GM19025 (cell line): ENCODE results near the gene KSR1.

ENCODE experiments used
- ATAC-seq: cut with Tn5 transposase; IDR thresholded peaks from one replicate; pipeline ENCODE4 v1.9.1; 2021; ENCODE audit warnings: mild to moderate bottlenecking, low read depth, moderate library complexity; ENCODE audit not compliant: unreplicated experiment

The KSR1 gene

DNA sequence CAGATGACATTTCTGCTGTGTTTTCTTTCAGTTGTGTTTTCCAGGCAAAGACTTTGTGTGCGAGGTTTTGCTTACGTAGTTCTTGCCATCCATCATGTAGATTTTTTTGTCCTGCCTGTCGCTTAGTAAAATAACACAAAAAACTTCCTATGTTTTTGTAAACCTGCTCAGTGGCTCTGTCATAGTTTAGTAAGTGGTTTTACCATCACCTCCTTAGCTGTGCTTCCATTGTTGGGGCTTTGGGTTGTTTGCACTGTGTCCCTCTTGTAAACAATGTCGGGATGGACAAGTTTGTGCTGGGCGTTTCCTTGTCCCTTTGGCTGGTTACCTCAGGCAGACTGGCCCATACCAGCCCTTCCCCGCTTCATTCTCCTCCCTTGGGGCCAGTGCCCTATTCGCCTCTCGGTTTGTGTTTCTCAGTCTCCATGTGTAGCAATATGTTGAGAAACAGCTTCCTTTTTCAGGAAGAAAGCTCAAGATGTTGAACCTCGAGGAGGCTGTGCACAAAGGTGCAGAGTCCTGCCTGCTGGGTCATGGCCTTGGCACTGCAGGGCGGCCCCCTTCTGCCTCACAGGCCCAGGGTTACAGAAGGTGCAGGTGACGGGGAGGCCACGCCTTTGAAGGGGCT lies 74.6 kb downstream of the KSR1 start:
- ATAC-seq = peak; percentile 32

DNA sequence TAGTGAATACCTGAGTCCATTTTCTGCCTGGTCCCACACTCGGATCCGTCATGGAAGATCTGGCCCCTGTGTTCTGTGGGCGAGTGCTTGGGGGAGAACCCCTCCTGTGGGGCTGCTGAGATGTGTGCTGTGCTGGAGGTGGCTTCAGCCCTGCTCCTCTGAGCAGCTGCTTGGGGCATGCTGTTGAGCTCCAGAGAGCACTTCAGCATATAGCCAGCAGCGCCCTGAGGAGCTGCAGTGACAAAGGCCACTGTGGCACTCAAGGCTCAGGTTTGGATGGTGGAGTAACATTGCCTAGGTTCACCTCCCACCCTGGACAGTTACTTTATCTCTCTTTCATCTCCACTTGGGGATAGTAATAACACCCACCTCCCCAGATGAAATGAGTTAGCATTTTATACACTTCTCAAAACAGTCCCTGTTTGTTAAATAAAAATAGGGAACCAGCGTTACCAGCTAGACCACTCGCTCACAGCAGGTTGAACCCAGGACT lies 75.3 kb downstream of the KSR1 start:
- peak; percentile 38 for ATAC-seq

DNA sequence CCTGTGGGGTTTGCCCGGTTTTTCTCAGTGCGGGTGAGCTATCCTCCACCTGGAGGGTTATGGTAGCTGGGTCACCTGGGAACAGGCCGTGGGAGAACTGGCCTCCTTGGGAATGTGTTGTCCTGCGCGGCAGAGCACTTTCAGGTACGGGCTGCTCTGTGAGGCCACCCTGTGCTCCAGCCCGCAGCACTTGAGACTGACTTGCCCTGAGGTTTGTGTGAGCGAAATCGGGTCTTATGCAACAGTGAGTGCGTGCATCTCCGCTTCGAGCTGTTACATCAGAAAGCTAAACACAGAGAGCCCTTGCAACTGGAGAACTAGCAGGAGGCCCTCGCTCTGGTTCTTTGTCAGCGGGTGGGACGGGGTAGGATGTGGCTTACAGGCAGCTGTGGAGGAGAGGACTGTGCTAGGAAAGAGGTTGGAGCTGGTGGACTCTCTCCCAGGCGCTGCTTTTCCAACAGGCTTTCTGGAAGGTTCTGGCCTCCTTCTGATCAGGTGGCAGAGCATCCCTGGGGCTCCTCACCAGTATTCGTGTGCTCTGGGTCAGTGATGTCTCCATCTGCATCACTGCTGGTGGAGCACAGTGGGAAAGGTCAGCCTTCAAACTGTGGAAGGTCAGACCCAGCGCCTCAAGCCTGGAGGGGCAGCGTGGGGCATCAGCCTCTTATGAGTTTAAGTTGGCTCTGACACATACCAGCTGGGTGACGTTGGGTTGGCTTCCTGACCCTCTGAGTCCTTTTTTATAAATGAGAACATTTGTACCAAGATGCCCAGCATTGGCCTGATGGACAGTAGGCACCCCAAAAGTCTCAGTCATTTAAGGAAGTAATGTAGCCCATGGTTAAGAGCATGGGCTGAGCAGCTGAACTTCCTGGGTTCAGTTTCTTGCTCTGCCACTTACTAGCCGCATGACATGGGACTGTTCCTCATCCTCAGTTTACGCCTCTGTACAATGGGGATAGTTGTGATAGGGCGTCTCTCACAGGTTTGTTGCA lies 76.3 kb downstream of the KSR1 start:
- no peak for ATAC-seq

DNA sequence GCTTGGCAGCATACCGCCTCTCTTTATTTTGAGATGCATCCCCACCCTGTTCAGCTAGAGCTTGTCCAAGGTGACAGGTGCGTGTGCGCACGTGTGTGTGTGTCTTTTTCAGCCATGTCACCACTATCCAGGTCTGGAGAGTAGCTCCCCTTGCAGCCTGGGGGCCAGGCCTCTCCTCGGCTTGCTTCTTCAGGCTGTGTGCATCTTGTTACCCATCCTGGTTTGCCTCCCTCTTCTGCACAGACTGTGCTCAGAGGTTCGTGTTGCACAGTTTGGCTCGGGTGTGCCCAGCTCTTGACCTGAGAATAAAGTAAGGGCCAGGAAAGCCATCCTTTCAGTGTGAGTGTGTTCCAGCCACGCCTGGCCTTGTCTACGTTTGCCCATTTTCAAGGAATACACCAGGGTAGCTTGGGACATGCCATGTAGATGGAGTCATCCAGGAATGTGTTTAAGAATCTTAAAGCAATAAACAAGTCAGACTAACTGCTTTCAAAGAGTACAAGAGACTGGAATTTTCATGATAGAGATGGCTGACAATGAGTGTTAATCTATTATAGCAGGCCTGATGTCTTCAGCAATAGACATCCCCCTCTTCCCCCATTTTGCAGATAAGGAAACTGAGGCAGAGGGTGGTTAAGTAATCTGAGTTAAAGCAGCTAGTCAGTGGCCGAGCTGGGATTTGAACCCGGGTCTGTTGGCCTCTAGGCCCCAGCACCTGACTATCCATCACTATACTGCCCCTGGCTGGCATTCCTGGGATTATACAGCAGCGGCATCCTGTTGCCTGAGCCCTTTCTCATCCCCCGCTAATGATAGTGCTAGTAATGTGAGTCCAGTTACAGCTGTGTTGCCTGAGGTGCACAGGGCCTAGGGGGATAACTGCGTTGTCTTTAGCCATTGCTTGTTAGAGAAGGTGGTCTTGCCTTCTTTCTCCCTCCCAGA lies 77.9 kb downstream of the KSR1 start:
- no peak for ATAC-seq

DNA sequence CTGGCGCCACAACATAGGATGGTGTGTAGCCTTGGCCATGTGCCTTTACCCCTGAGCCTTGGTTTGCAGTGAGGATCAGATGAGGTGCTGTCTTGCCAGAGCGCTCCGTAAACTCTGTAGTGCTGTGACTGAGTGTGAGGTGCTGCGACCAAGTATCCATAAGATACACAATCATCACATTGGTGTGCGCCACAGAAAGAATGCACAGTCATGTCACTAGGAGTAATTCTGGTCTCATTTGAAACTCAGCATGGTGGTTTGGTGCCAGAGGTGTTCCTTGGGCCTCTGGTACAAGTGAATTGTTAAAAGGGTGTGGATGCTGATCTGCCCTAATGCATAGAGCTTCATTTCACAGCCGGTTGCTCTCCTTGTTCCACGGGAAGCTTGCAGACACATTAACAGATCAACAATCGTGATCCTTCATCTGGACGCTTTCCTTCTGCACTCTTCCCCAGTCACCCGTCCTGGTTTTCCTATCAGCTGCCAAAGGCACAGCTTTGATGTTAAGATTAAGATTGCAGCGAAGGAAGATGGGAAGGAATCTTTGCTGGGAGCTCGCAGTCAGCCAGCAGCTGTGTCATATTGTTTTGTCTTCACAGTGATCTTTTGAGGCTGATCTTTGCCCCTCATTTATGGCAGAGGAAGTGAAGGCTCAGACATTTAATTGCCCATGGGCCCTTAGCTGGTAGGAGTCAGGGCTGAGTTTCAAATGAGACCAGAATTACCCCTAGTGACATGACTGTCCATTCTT lies 79.1 kb downstream of the KSR1 start:
- ATAC-seq = no peak

DNA sequence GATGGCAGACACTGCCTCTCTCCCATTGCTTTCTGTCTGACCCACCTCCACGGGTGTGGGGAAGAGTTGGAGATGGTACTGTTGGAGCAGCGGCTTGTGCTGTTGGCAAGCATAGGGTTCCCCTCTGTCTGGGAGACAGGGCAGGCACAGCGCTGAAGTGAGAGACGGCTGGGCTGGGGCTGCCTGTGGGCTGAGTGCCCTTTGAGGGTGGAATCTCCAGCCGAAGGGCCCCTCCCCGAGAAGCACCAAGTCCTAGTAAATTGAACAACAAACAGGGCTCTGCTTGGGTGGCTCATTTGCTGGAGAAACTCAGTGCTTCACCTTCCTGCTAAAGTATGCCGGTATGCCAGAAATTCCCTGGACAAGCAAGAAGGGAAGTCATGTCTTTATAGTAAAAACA lies 79.7 kb downstream of the KSR1 start:
- ATAC-seq = no peak

DNA sequence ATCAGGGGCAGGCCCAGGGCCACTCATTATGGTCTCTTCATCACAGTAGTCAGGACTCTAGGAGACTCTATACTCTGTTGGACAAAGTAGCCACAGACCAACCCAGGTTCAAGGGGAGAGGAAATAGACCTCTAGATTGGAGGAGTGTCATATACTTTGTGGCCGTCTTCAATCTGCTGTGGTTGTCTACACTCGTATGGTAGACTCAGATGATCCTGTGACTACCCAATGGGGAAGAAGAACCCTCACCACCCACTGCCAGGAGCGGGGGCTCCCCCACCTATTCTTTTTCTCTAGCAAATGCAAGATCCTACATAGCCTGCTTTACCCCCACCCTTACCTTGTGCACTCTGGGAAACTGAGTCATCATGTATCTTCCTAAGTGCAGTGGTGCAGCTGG lies 80.5 kb downstream of the KSR1 start:
- no peak for ATAC-seq

DNA sequence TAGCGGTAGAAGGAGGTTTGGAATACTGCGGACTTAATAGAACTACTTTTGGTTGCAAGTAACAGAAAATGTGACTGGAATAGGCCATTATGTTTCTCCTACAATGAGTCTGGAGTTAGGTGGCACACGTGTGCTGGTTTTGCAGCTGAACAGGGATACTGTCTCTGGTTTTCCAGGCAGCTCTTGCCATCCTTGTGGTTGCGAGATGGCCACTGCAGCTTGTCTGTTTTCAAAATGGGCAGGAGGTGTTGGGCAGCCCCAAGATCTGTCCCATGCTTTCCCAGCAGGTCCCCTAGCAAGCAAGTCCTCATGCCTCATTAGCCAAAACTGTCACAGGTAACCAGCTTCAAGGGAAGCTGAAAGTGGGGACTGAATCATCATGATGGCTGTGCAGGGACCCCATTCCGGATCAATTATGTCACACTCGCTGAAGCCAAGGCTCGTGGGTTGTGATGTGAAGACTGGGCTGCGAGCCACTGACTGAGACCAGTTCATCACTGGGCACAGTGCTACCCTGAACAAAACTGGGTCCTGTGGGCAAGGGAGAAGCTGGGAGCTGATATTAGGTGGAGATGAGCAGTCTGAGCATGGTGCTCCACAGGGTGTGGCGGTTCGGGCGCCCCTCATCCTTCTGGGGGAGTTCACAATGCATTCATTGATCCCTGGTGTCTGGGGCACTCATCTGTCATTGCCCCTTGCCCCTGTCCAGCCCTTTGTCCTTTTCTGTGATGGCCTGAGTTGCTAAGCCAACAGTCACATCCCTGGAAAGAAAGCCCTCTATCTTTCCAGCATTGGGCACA lies 82.1 kb downstream of the KSR1 start:
- ATAC-seq = no peak

DNA sequence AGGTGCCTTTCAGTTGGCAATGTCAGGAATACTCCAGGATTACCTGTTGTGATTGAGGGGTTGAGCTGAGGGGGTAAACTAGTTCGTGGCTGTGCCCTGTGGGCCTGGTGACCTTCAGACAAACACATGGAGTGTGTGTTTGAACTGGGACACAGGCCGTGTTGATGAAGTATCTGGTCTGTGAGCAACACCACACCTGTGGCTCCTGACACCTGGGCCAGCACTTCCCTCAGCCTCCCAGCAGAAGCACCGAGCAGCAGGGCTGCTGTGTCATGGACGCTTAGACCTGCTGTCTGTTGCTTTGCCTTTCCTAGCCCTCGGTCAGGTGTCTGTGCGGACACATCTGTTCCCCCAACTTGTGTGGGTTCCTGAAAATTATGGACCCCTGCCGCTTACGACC lies 82.9 kb downstream of the KSR1 start:
- ATAC-seq = no peak

DNA sequence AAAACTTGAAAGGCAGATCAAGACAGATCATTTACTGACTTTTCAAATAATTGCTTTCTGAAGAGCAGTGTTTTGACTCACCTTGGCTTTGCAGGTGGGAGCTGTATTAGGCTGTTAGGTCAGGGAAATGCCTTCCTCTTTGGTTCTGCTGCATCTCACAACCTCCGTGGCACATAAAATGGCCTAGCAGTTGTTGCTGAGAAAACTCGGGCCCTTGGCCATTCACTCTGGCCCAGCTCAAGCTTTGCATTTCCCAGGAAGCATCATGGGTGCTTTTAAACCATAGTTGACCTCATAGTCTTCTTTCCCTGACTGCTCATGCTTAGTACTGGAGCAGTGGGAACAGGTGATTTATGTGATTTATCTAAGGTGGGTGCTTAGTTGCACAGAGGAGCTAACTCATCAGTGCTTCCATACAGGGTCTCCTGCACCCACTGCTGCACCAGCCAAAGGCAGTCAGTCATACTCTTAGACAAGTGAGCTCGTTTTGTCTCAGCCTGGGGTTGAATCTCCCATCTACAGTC lies 83.6 kb downstream of the KSR1 start:
- no peak for ATAC-seq

DNA sequence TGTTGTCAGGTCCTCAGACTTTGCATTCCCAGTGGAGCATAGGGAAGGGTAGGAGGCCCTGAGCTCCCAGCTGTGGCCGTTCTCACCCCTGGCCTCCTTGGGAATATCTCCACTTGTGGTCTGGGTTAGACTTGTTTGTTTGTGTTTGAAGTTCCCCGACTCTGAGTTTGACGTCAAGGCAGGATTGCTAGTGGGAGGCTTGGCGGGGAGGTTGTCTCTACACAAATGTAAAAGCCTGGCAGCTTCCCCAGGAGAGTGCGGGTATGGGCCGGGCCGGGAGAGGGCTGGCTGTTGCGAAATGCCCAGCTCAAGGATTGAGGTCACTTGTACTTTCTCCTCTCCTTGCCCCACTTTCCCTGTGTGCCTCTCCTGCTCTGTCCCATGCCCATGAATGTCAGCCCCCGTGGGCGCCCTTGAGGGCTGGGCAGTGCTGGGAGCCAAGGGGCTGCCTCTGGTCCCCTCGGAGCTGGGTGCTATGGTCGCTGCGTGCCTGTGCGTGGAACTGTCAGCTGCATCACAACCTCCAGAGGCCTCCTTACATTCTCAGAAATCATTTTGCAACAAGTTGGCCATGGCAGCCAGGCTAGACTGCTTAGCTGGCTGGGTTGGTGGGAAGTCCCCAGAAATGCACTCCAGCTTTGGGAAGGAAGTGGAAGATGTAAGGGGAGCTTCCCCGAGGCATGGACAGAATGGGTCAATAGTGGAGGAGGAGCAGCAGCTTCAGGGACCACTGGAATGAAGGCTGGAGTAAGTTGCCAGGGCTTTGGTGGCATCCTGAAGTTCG lies 84.3 kb downstream of the KSR1 start:
- ATAC-seq = no peak

DNA sequence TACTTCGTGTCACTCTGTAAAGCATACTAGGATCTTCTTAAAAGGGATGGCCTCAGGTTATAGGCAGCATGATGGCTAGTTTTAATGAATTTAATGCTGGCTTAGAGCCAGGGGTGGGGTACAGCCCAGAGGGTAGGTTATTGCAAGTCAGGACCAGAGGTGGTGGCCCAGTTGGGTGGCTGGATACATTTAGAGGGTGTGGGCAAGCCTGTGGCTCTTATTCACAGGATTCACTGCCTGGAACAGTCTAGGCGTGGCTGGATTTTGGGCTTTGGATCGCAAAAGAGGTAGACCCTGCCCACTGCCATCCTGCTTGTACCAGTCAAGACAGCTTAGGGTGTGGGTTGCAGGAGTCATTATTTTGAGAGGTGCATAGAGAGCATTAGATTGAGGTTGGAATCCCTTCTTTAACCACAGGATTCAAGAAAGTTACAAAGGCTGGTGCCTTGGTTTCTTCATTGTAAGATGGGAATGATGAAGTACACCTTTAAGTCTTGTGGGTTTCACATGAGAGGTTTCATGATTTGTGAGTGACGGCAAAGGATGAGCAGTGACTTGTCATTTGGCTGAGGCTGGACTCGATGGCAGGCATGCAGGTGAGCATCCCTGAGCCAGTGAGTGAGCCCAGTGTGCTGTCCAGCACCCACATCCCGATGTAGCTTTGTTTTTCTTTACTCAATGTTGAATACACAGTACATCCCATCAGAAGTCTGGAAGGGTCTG lies 85.2 kb downstream of the KSR1 start:
- ATAC-seq = no peak

DNA sequence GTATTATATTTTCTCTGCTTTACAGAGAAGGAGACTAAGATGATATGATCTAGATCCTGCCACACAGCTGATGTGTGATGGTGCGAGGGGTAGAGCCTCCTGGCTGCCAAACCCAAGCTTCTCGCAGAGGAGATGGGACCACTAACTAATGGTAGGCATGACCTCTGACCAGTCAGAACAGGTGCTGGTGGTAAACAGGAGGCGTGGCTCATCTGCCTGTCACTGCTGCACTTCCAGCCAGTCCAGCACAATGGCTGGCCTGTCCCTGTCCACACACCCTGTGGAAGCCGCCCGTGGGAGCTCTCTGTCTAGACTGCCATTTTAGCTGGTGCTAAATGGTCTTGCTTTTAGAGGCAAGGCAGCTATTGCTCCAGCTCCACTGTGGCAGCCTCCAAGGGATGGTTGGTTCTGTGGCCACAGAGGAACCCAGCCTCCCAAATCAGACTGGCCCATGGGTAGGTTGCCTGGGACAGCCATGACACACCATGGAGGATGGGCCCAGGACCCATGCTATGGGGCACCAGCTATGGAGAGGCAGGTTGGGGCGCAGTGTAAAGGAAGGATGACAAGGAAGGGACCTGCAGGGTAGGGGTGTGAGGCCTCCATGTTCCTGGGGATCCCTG lies 86.7 kb downstream of the KSR1 start:
- ATAC-seq = no peak

DNA sequence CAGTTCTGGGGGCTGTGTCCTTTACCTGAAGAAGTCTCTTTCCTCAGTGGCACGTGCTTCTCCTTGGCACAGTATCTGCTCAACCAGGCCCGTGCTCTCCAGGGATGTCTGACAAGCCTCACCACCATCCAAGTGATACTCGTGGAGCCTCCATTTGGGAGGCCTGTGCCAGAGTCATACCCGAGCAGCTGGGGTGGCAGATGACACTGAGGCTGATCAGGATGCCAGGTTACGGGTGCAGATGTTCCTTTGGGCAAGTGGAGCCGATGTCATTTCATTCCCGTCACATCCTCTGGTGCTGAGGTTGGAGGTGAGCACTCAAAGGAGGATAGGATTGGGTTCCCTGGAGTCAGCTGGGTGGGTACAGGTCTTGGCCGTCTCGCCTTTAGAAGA lies 87.2 kb downstream of the KSR1 start:
- no peak for ATAC-seq

DNA sequence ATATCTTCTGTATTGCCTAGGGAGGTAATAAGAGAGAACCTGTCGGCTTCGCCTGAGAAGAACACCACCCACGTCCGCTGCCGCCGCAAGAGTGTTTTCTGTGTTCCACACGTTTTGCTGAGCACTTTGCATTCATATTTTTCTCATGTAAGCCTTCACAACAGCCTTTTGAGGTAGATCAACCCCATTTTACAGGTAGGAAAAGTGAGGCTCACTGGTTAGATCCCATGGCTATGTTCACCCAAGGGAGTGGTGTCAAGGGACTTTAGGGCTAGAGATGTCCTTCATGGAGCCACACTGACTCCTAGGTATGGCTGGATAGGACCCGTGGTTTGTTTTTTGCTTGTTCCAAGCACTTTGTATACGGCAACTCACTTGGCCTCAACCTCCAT lies 87.7 kb downstream of the KSR1 start:
- ATAC-seq = no peak

DNA sequence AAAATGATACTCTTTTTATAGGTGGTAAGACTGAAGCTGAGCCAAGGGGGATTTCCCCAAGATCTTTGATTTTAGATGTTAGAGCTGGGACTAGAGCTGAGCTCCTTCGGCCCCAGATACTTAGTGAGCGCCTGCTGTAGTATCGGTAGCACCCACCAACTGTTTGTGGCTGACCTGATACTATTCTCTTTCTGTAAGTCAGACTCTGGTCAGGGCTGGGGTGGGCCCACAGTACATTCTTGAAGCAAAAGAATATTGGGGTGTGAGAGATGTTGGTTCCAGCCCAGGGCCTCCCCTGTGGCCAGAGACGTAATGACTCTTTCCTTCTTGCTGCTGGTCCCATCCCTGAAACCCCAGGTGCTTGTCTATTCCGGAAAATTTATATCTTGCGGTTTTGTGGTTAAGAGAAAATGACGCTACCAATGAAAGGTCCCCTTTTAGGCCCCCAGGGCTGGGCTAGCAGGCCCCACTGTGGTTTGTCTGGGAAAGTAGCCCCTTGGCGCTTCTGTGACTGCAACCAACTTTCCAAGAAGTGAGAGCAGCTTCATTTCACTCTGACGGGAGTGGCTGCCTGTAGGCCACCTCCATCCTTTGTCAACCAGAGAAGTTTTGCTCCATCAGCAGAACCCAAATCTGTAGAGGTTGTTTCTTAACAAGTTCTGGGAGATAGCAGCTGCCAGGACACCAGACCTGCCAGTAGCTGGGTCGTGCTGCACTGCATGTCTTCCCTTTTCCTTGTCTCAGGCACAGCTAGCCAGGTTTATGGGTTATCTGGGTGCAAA lies 88.3 kb downstream of the KSR1 start:
- peak; percentile 79 for ATAC-seq
